WERI-Rb-1 (cell line): Measurements from ENCODE around the gene TMEM212.
"Not testable (repeated sequence)": the region's sequence is repeated elsewhere in the genome, so short reads cannot be mapped to it uniquely, and the experiment has no call there.

Source experiments
- DNase-seq: peaks from one replicate; pipeline ENCODE4 v3.0.0-alpha.2; 2020
- H3K27ac ChIP-seq: fragments of 250-450 bp; sonication (Bioruptor Pico); 2 replicates; pipeline ENCODE4 v1.5.1; 2020; ENCODE audit warnings: mild to moderate bottlenecking, moderate library complexity
- H3K27me3 ChIP-seq: fragments of 250-450 bp; sonication (Bioruptor Pico); 2 replicates; pipeline ENCODE4 v1.5.1; 2021; ENCODE audit warnings: mild to moderate bottlenecking, low read depth, moderate library complexity; ENCODE audit not compliant: insufficient read depth, severe bottlenecking
- H3K36me3 ChIP-seq: fragments of 250-450 bp; sonication (Bioruptor Pico); 2 replicates; pipeline ENCODE4 v1.5.1; 2020; ENCODE audit warnings: mild to moderate bottlenecking, moderate library complexity
- H3K4me3 ChIP-seq: 2 replicates; pipeline ENCODE4 v1.5.1; 2011; ENCODE audit warnings: low read depth, mild to moderate bottlenecking, control low read depth, low read length
- H3K9me3 ChIP-seq: fragments of 250-450 bp; sonication (Bioruptor Pico); 2 replicates; pipeline ENCODE4 v1.5.1; 2021; ENCODE audit warnings: mild to moderate bottlenecking, moderate library complexity; ENCODE audit not compliant: severe bottlenecking
- CTCF ChIP-seq: IDR thresholded peaks from 2 replicates; pipeline ENCODE4 v1.5.1; 2011; ENCODE audit warnings: low read depth, mild to moderate bottlenecking, control low read depth, inconsistent platforms, low read length

TMEM212 gene

GRCh38 chr3:171813897-171814460 lies 29.2 kb upstream of the TMEM212 start:
- Histone ChIP-seq H3K27me3 (no peaks in the 10 kb centered on the region), H3K36me3 (no peaks in the 10 kb centered on the region), H3K9me3 (no peaks in the 10 kb centered on the region), H3K4me3 (no peak overlapping the region), H3K27ac (no peak overlapping the region)
- DNase-seq = no peak
- no peak for TF ChIP-seq CTCF

GRCh38 chr3:171814662-171815061 lies 28.5 kb upstream of the TMEM212 start:
- H3K9me3 ChIP-seq, DNase-seq, H3K27me3 ChIP-seq, H3K36me3 ChIP-seq, H3K27ac ChIP-seq, H3K4me3 ChIP-seq: not testable (repeated sequence)

GRCh38 chr3:171815973-171816595 lies 27.1 kb upstream of the TMEM212 start:
- H3K9me3 ChIP-seq = no peaks in the 10 kb centered on the region
- no peak for TF ChIP-seq CTCF
- DNase-seq = no peak
- H3K27me3 ChIP-seq = no peaks in the 10 kb centered on the region
- no peak overlapping the region for H3K27ac ChIP-seq
- H3K4me3 ChIP-seq = no peak overlapping the region
- H3K36me3 ChIP-seq = no peaks in the 10 kb centered on the region

- Histone ChIP-seq H3K27me3 (no peaks in the 10 kb centered on the region), H3K4me3 (no peak overlapping the region), H3K9me3 (no peaks in the 10 kb centered on the region), H3K27ac (no peak overlapping the region), H3K36me3 (no peaks in the 10 kb centered on the region)
- no peak for DNase-seq
- no peak for TF ChIP-seq CTCF
These were observed 25.9 kb upstream of the TMEM212 start for GRCh38 chr3:171817074-171817800.

GRCh38 chr3:171821044-171821443 lies 22.1 kb upstream of the TMEM212 start:
- Histone ChIP-seq H3K27ac (no peak overlapping the region), H3K9me3 (no peaks in the 10 kb centered on the region), H3K27me3 (no peaks in the 10 kb centered on the region), H3K36me3 (no peaks in the 10 kb centered on the region), H3K4me3 (no peak overlapping the region)
- no peak for TF ChIP-seq CTCF
- DNase-seq = no peak

GRCh38 chr3:171821778-171822358 lies 21.3 kb upstream of the TMEM212 start:
- Histone ChIP-seq H3K27ac (no peak overlapping the region), H3K9me3 (no peaks in the 10 kb centered on the region), H3K36me3 (no peaks in the 10 kb centered on the region), H3K4me3 (no peak overlapping the region), H3K27me3 (no peaks in the 10 kb centered on the region)
- no peak for DNase-seq
- no peak for TF ChIP-seq CTCF
